NT2/D1 (cell line): ENCODE results near the gene COL23A1.
"Not testable (repeated sequence)": the region's sequence is repeated elsewhere in the genome, so short reads cannot be mapped to it uniquely, and the experiment has no call there.

ENCODE experiments used
- YY1 ChIP-seq: IDR thresholded peaks from 2 replicates; pipeline ENCODE4 v1.6.1; 2011; ENCODE audit not compliant: insufficient read length, insufficient read depth
- ZNF274 ChIP-seq: IDR thresholded peaks from 2 replicates; pipeline ENCODE4 v1.6.1; 2011; ENCODE audit warnings: mild to moderate bottlenecking, low read depth, low read length

GRCh38 chr5:178253632-178254031 lies 336.6 kb downstream of the COL23A1 start:
- TF ChIP-seq ZNF274, YY1: not testable (repeated sequence)
